Smooth muscle cell (in vitro differentiated cells): Measurements from ENCODE around the gene ISM2. TPM values are rescaled to one million over a fixed set of nuclear protein-coding genes. Genes with fewer than 3 reads are reported as not detected.

Source experiments
- DNase-seq: peaks from one replicate; lab custom pipeline; 2025; ENCODE audit not compliant: unreplicated experiment; lab: John Stamatoyannopoulos, UW
- H2AFZ ChIP-seq: fragments of 200-600 bp; sonication (generic); 2 replicates; pipeline ENCODE4 v1.6.0; 2016; ENCODE audit warnings: antibody characterized with exemption, low read depth, mild to moderate bottlenecking
- H3F3A ChIP-seq: fragments of 200-600 bp; sonication (generic); 2 replicates; pipeline ENCODE4 v1.6.0; 2017; ENCODE audit warnings: antibody characterized with exemption, low read depth
- H3K27ac ChIP-seq: fragments of 200-600 bp; sonication (generic); 2 replicates; pipeline ENCODE4 v1.5.1; 2016; ENCODE audit warnings: low read depth, mild to moderate bottlenecking
- H3K27me3 ChIP-seq: fragments of 200-600 bp; sonication (generic); 2 replicates; pipeline ENCODE4 v1.6.1; 2016; ENCODE audit warnings: low read depth, mild to moderate bottlenecking
- H3K36me3 ChIP-seq: fragments of 200-600 bp; sonication (generic); 2 replicates; pipeline ENCODE4 v1.5.1; 2016; ENCODE audit warnings: low read depth
- H3K4me1 ChIP-seq: fragments of 200-600 bp; sonication (generic); 2 replicates; pipeline ENCODE4 v1.5.1; 2016; ENCODE audit warnings: low read depth
- H3K4me2 ChIP-seq: fragments of 200-600 bp; sonication (generic); 2 replicates; pipeline ENCODE4 v1.6.0; 2016; ENCODE audit warnings: mild to moderate bottlenecking
- H3K4me3 ChIP-seq: fragments of 200-600 bp; sonication (generic); 2 replicates; pipeline ENCODE4 v1.5.1; 2016; ENCODE audit warnings: mild to moderate bottlenecking
- H3K79me2 ChIP-seq: fragments of 200-600 bp; sonication (generic); 2 replicates; pipeline ENCODE4 v1.6.0; 2016; ENCODE audit warnings: low read depth, mild to moderate bottlenecking
- H3K9ac ChIP-seq: fragments of 200-600 bp; sonication (generic); 2 replicates; pipeline ENCODE4 v1.6.0; 2016; ENCODE audit warnings: low read depth
- H3K9me3 ChIP-seq: fragments of 200-600 bp; sonication (generic); replicated peaks from 2 replicates; pipeline ENCODE4 v1.5.1; 2016; ENCODE audit warnings: low read depth
- H4K20me1 ChIP-seq: fragments of 200-600 bp; sonication (generic); 2 replicates; pipeline ENCODE4 v1.6.0; 2016; ENCODE audit warnings: low read depth
- WGBS: methylation state at CpG from one replicate; pipeline ENCODE4 v1.1.7; 2016; ENCODE audit warnings: low lambda C conversion rate; 5-methylcytosine and 5-hydroxymethylcytosine counted together
- polyA plus RNA-seq: library from polyadenylated mRNA; unstranded; fragments of >200 nt; fragmentation: Nextera tagmentation; extraction: Ambion mirVana; gene quantifications from 2 replicates; pipeline ENCODE4 v1.2.1, GENCODE V29; 2016
- total RNA-seq: library from RNA; depleted of rRNA; stranded (reverse); fragments of >200 nt; gene quantifications from 2 replicates; pipeline ENCODE4 v1.2.3, GENCODE V29; 2014
- TF ChIP-seq, protein P1 (sequence below): fragments of 200-600 bp; sonication (generic); IDR thresholded peaks from 2 replicates; pipeline ENCODE4 v1.5.1; 2017; ENCODE audit warnings: borderline replicate concordance, mild to moderate bottlenecking, antibody characterized with exemption; ENCODE audit not compliant: insufficient read depth, poor library complexity, severe bottlenecking

ISM2 gene
- total and polyA plus RNA-seq, 2 experiments from 2014 or later = 0.78 to 2.7 TPM

DNA sequence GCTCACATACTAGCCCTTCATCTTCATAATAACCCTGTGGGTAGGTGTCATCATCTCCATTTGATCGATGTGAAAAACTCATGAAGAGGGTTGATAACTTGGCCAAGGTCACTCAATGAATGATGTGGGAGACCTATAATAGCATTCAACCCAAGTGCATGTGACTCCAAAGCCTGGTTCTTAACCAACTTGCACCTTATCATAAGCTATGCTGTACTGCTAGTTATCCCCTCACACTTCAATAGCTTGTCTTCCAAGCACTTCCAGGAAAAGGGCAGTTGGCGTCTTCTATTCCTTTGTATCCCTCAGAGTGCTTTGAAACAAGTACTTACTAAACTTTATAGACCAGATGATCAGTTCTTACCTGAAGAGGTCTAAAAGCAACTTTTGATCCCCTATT lies 56.4 kb downstream of the ISM2 start:
- no peaks in the 10 kb centered on the region for H3F3A ChIP-seq
- no peaks in the 10 kb centered on the region for H3K79me2 ChIP-seq
- no peak overlapping the region for H2AFZ ChIP-seq
- DNase-seq = no peak
- no peak overlapping the region for H3K9ac ChIP-seq
- H3K27me3 ChIP-seq = no peaks in the 10 kb centered on the region
- WGBS = 98% methylated on average over 2 of the region's 2 CpGs
- H3K4me3 ChIP-seq = no peak overlapping the region
- H3K4me1 ChIP-seq = no peaks in the 10 kb centered on the region
- H3K4me2 ChIP-seq = no peak overlapping the region
- TF ChIP-seq, protein P1, sequence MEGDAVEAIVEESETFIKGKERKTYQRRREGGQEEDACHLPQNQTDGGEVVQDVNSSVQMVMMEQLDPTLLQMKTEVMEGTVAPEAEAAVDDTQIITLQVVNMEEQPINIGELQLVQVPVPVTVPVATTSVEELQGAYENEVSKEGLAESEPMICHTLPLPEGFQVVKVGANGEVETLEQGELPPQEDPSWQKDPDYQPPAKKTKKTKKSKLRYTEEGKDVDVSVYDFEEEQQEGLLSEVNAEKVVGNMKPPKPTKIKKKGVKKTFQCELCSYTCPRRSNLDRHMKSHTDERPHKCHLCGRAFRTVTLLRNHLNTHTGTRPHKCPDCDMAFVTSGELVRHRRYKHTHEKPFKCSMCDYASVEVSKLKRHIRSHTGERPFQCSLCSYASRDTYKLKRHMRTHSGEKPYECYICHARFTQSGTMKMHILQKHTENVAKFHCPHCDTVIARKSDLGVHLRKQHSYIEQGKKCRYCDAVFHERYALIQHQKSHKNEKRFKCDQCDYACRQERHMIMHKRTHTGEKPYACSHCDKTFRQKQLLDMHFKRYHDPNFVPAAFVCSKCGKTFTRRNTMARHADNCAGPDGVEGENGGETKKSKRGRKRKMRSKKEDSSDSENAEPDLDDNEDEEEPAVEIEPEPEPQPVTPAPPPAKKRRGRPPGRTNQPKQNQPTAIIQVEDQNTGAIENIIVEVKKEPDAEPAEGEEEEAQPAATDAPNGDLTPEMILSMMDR = no peak
- H3K27ac ChIP-seq = no peak overlapping the region
- H3K9me3 ChIP-seq = no peaks in the 10 kb centered on the region
- H3K36me3 ChIP-seq = peaks cover 14% of the 10 kb centered on the region
- H4K20me1 ChIP-seq = no peaks in the 10 kb centered on the region

GRCh38 chr14:77439861-77440260 lies 58.8 kb downstream of the ISM2 start:
- no peak for DNase-seq

GRCh38 chr14:77438596-77438995 lies 60.0 kb downstream of the ISM2 start:
- Histone ChIP-seq H3K36me3 (peaks cover 37% of the 10 kb centered on the region), H3K9ac (no peak overlapping the region), H3K9me3 (no peaks in the 10 kb centered on the region), H2AFZ (no peak overlapping the region), H3F3A (no peaks in the 10 kb centered on the region), H3K79me2 (no peaks in the 10 kb centered on the region), H3K4me1 (no peaks in the 10 kb centered on the region), H3K27me3 (no peaks in the 10 kb centered on the region), H3K4me2 (no peak overlapping the region), H4K20me1 (no peaks in the 10 kb centered on the region), H3K27ac (no peak overlapping the region), H3K4me3 (no peak overlapping the region)
- DNase-seq = no peak
- 97% methylated on average over 1 of the region's 1 CpG for WGBS
- TF ChIP-seq, protein P1 = no peak

More at GRCh38 chr14:77439861-77440260, 58.8 kb downstream of the ISM2 start:
- 98% methylated on average over 4 of the region's 4 CpGs for WGBS
- Histone ChIP-seq H3K9ac (no peak overlapping the region), H3K9me3 (no peaks in the 10 kb centered on the region), H3K4me2 (no peak overlapping the region), H3K27me3 (no peaks in the 10 kb centered on the region), H3F3A (no peaks in the 10 kb centered on the region), H3K79me2 (no peaks in the 10 kb centered on the region), H3K4me1 (no peaks in the 10 kb centered on the region), H3K27ac (no peak overlapping the region), H3K36me3 (peaks cover 28% of the 10 kb centered on the region), H2AFZ (no peak overlapping the region), H4K20me1 (no peaks in the 10 kb centered on the region), H3K4me3 (no peak overlapping the region)
- TF ChIP-seq, protein P1 = no peak

DNA sequence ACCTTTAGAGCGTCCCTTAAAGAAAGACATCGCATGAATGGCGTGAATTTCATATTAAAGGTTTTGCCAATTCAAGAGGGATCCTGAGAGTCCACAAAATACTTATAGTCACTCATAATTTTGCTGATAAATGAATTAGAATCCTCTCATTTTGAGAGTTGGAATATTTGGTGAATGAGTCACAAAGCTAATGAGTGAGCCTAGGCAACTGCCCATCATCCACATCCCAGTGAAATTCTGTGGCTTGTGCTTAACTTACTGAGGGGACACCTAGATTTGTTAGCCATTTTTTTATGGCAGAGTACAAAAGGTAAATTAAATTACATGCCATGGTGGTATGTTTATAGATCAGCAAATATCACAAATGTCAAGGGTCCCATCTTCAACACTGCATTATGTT lies 62.6 kb downstream of the ISM2 start:
- Histone ChIP-seq H3F3A (no peaks in the 10 kb centered on the region), H4K20me1 (no peaks in the 10 kb centered on the region), H3K36me3 (peaks cover 31% of the 10 kb centered on the region)

More for the DNA sequence above, 62.6 kb downstream of the ISM2 start:
- Histone ChIP-seq H3K4me3 (no peak overlapping the region), H3K9ac (no peak overlapping the region), H3K9me3 (no peaks in the 10 kb centered on the region), H3K27ac (no peak overlapping the region), H2AFZ (no peak overlapping the region), H3K4me2 (no peak overlapping the region), H3K79me2 (no peaks in the 10 kb centered on the region), H3K27me3 (no peaks in the 10 kb centered on the region), H3K4me1 (no peaks in the 10 kb centered on the region)
- TF ChIP-seq, protein P1 = no peak
- DNase-seq = no peak
- 98% methylated on average over 3 of the region's 3 CpGs for WGBS
